Suppressor macrophage treated with lipopolysaccharide for 1 hour (primary cell): ENCODE data around the gene PIM3.

Source experiments
- DNase-seq, 3 donors: peaks; one replicate each; pipeline ENCODE4 v3.0.0-alpha.2; 2020 to 2022

PIM3 gene

GRCh38 chr22:49992921-49993648, 32.5 kb downstream of the PIM3 start:
- DNase-seq, result peak; percentile 82 to 88 (median 86)

- DNase-seq, result no peak
Observed at GRCh38 chr22:49993649-49994360, 33.2 kb downstream of the PIM3 start.

- DNase-seq, result no peak
Observed at GRCh38 chr22:49994361-49995040, 33.9 kb downstream of the PIM3 start.

DNA sequence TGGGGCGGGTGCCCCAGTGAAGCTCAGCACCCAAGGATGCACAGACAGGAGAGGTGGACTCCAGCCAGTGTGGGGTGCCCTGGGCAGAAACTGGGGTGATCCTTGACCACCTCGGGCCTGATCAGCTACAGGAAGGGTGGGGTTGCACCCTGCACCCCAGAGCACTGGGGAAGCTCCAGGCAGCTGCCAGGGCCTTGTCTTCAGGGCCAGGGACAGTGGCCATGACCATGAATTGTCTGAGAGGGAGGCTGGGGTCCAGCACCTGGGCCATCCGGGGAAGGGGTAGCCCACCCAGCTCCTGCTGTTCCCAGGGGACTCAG, 34.4 kb downstream of the PIM3 start:
- DNase-seq, result no peak

DNA sequence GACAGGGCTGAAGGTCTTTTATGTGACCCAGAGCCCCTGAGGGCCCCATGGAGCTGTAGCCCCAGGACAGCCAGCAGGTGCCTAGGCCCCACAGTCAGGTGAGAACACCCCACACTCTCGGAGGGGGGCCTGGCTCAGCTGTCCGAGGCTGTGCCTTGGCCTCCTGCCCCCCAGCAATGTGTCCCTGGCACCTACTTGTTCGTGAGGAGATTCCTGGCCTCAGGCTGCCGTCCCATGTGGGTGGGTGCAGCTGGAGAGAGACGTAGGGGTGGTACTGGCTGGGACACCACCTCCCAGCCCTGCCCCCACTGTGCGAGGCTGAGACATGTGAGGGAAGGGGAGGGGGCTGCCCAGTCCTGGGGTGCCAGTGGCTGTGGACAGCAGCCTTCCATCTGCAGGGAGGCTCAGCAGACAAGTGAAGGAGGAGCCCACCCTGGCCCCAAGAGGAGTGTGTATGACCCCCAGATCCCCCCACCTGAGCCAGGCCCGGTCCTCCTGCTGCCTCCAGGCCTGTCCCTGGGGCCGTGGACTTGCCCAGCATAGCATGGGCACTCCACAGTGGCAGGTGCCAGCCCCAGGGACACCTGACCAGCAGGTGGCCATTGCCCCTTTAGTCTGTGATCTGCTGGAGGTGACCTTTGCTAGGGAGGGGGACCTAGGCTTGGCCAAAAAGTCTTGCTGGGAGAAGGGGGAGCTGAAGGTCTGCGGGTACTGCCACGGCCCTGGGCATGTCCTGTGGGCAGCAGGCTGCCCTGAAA, 35.0 kb downstream of the PIM3 start:
- no peak for DNase-seq

DNA sequence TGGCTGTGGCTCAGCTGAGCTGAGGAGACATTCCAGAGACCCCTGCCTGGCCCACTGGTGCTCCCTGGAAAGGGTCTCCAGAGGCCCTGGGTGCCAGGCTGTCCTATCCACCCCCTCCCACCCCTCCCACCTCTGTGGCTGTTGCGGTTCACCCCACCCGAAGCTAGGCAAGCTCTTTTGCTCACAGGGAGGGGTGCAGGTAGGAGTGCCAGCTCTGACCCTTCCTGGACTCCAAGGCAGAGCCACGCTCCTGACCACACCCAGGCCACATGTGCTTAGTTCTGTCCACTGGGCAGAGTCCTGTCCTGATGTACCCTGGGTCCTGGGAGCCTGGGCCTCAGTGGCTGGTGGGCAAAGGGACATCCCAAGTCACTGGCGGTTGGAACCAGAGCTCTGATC, 35.5 kb downstream of the PIM3 start:
- DNase-seq, result no peak

GRCh38 chr22:49996518-49997250, 36.1 kb downstream of the PIM3 start:
- DNase-seq, result no peak

- DNase-seq, result no peak
Observed at GRCh38 chr22:49997251-49997599, 36.7 kb downstream of the PIM3 start.

DNA sequence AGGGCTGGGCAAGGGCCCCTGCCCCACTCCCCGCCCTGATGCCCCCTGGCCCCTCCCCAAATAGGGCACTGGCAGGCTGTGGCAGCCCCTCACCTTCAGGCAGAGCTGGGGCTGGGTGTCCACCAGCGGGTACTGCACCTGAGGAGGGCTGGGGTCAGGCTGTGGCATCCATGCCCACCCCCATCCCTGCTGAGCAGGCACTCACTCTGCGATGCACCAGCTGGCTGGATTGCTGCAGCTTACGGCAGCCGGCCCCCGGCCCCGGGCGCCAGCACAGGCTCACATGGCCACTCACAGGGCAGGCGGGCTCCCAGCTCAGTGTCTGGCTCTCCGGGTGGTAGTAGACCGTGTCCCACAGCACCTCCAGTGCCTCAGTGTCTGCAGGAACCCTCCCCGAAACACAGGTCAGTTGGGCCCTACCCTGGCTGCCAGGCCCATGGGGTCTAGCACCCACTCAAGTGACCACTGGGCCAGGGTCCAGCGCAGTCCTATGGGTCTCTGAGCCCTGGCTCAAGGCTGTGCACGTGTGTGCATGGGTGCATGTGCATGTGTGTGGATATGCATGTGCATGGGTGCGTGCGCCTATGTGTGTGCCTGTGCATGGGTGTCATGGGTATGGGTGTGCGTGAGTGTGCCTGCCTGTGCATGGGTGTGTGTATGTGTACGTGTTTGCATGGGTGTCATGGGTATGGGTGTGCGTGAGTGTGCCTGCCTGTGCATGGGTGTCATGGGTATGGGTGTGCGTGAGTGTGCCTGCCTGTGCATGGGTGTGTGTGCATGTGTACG, 37.6 kb downstream of the PIM3 start:
- no peak for DNase-seq

GRCh38 chr22:49998718-49999062, 38.1 kb downstream of the PIM3 start:
- DNase-seq, result no peak

GRCh38 chr22:49999063-49999945, 38.7 kb downstream of the PIM3 start:
- DNase-seq, result peak in 2 of 3 donors; percentile 30 to 79

- DNase-seq, result no peak
Observed at GRCh38 chr22:49999946-50000586, 39.5 kb downstream of the PIM3 start.

DNA sequence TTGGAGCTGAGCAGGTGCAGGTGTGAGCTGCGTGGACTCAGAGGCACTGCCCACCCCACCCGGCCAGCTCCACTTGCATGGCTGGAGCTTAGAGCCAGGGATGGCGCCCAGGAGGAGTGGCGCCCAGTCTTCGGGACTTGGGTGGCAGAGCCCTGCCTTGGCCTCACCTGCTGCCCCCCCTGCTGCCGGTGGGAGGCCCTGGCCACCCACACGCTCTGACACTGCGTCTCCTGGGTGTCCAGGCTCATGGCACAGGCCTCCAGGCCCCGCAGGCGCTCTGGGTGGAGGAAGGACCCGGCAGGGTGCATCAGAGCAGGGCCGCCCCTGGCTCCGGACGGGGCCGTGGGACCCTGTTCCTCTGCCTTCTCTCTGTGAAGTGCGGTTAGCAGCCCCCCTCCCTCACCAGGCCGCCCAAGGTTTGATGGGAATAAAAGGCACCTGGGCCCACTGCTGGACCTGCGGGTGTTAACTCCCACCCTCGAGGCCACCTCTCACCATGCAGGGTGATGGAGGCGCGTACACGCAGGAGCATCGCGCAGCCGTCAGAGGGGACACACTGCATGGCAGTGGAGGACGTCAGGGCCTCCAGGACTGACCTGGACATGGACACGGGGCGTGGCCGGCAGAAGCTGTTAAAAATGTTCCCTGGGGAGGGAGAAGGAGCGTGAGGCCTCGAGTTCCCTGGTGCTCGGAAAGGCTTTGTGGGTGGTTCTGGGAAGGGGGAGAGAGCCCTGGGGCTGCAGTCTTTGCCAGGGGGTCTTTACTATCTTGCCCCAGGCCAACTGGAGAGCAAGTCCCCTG, 40.2 kb downstream of the PIM3 start:
- DNase-seq, result no peak

GRCh38 chr22:50001388-50002231, 41.0 kb downstream of the PIM3 start:
- no peak for DNase-seq

- DNase-seq, result no peak
Observed at GRCh38 chr22:50002791-50003190, 42.2 kb downstream of the PIM3 start.

DNA sequence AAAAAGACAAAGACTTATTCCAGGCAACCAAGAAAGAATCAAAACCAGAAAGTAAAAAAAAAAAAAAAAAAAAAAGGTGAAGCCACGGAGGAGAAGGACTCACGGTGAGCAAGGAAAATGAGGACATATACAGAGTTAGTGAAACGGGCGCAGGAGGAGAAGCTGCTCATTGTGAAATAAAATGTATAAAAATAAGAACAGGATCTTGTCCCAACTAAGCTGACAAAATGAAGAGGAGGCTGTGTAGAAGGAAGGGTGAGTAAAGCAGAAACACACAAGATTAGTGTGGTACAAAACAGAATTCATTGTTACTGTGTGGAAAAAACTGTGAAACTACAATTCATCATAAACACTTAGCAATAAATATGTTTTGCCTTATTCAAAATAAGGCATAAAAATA, 44.3 kb downstream of the PIM3 start:
- DNase-seq, result peak; percentile 35 to 66 (median 56)

DNA sequence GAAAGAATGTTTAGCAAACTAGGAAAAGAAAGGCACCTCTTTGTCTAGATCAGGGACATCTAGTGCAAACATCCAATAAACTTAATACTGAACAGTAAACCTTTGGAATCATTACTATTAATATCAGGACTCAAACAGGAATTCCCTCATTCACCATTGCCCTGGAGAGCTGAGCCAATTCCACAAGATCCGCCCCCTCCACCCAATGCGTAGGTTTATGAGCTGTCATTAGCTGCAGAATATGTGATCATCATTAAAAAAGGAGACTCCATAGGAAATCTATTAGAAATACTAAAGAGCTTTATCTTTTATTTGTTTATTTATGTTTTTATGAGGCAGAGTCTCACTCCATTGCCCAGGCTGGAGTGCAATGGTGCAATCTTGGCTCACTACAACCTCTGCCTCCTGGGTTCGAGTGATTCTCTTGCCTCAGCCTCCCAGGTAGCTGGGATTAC, 46.5 kb downstream of the PIM3 start:
- no peak for DNase-seq
